ENCODE results near the gene EPDR1.

The EPDR1 gene

GRCh38 chr7:37970211-37970610 lies 49.8 kb downstream of the EPDR1 start:
- no peak for DNase-seq
- H4K91ac ChIP-seq (ENCODE audit: low read depth, low read length): no peak overlapping the region
- H3K14ac ChIP-seq (ENCODE audit: low read length): no peak overlapping the region
- no peak overlapping the region for H2AK5ac ChIP-seq (ENCODE audit: low read length)
- H3K27ac ChIP-seq (ENCODE audit: low read depth, low read length): no peak overlapping the region
- WGBS (ENCODE audit: extremely low coverage, insufficient coverage, insufficient read length): no CpG with 5 or more reads among the region's 3 CpGs
- H3K4me2 ChIP-seq (ENCODE audit: low read length): no peak overlapping the region
- H3K4ac ChIP-seq (ENCODE audit: low read depth, low read length): no peak overlapping the region
- H3K36me3 ChIP-seq (ENCODE audit: control insufficient read depth in 1 of 2, insufficient read depth in 2 of 2, low read length in 2 of 2): no peaks in the 10 kb centered on the region
- no peaks in the 10 kb centered on the region for H3K79me2 ChIP-seq (ENCODE audit: control insufficient read depth, insufficient read depth, low read length, poor library complexity)
- H3K27me3 ChIP-seq (ENCODE audit: insufficient read depth, low read length): no peaks in the 10 kb centered on the region
- no peak overlapping the region for H2BK120ac ChIP-seq (ENCODE audit: insufficient read depth, low read length, poor library complexity)
- H3K79me1 ChIP-seq (ENCODE audit: low read length): no peaks in the 10 kb centered on the region
- H4K8ac ChIP-seq (ENCODE audit: low read depth, low read length): no peak overlapping the region
- no peak overlapping the region for H3K4me3 ChIP-seq (ENCODE audit: low read depth, low read length)
- H3K9me3 ChIP-seq (ENCODE audit: insufficient read depth, low read depth, low read length): no peaks in the 10 kb centered on the region
- no peak overlapping the region for H2BK12ac ChIP-seq (ENCODE audit: low read length)
- H4K12ac ChIP-seq (ENCODE audit: low read depth, low read length): no peak overlapping the region
- H2AFZ ChIP-seq (ENCODE audit: insufficient read depth, low read length, poor library complexity): no peak overlapping the region
- H3K9ac ChIP-seq (ENCODE audit: low read length): no peak overlapping the region
- H2BK5ac ChIP-seq (ENCODE audit: low read depth, low read length, poor library complexity): no peak overlapping the region
- H3K23ac ChIP-seq (ENCODE audit: low read length): no peak overlapping the region
- H3K4me1 ChIP-seq (ENCODE audit: control insufficient read depth in 1 of 2, insufficient read depth in 2 of 2, low read length in 2 of 2): no peaks in the 10 kb centered on the region
- H3K18ac ChIP-seq (ENCODE audit: low read length): no peak overlapping the region

- Histone ChIP-seq H3K79me2 (ENCODE audit: control insufficient read depth, insufficient read depth, low read length, poor library complexity) (no peaks in the 10 kb centered on the region), H4K12ac (ENCODE audit: low read depth, low read length) (no peak overlapping the region), H3K36me3 (ENCODE audit: control insufficient read depth in 1 of 2, insufficient read depth in 2 of 2, low read length in 2 of 2) (no peaks in the 10 kb centered on the region)
Observed at GRCh38 chr7:37971491-37971890, 51.1 kb downstream of the EPDR1 start.

GRCh38 chr7:37973915-37974314 lies 53.5 kb downstream of the EPDR1 start:
- Histone ChIP-seq H2BK120ac (ENCODE audit: insufficient read depth, low read length, poor library complexity) (no peak overlapping the region), H4K12ac (ENCODE audit: low read depth, low read length) (no peak overlapping the region), H3K4me1 (ENCODE audit: control insufficient read depth in 1 of 2, insufficient read depth in 2 of 2, low read length in 2 of 2) (no peaks in the 10 kb centered on the region), H3K36me3 (ENCODE audit: control insufficient read depth in 1 of 2, insufficient read depth in 2 of 2, low read length in 2 of 2) (no peaks in the 10 kb centered on the region), H2BK5ac (ENCODE audit: low read depth, low read length, poor library complexity) (no peak overlapping the region), H2AFZ (ENCODE audit: insufficient read depth, low read length, poor library complexity) (no peak overlapping the region), H3K4me2 (ENCODE audit: low read length) (no peak overlapping the region), H4K91ac (ENCODE audit: low read depth, low read length) (no peak overlapping the region), H3K79me2 (ENCODE audit: control insufficient read depth, insufficient read depth, low read length, poor library complexity) (no peaks in the 10 kb centered on the region), H3K4ac (ENCODE audit: low read depth, low read length) (no peak overlapping the region), H3K23ac (ENCODE audit: low read length) (no peak overlapping the region), H2BK12ac (ENCODE audit: low read length) (no peak overlapping the region), H4K8ac (ENCODE audit: low read depth, low read length) (no peak overlapping the region), H3K9ac (ENCODE audit: low read length) (no peak overlapping the region), H3K18ac (ENCODE audit: low read length) (no peak overlapping the region), H3K27ac (ENCODE audit: low read depth, low read length) (no peak overlapping the region), H3K27me3 (ENCODE audit: insufficient read depth, low read length) (no peaks in the 10 kb centered on the region), H3K79me1 (ENCODE audit: low read length) (no peaks in the 10 kb centered on the region), H2AK5ac (ENCODE audit: low read length) (no peak overlapping the region), H3K14ac (ENCODE audit: low read length) (no peak overlapping the region), H3K9me3 (ENCODE audit: insufficient read depth, low read depth, low read length) (no peaks in the 10 kb centered on the region), H3K4me3 (ENCODE audit: low read depth, low read length) (no peak overlapping the region)
- peak in 1 of 2 donors; percentile 54 for DNase-seq
- no CpG with 5 or more reads among the region's 1 CpG for WGBS (ENCODE audit: extremely low coverage, insufficient coverage, insufficient read length)

More at GRCh38 chr7:37971491-37971890, 51.1 kb downstream of the EPDR1 start:
- Histone ChIP-seq H2AK5ac (ENCODE audit: low read length) (no peak overlapping the region), H3K27me3 (ENCODE audit: insufficient read depth, low read length) (no peaks in the 10 kb centered on the region), H4K8ac (ENCODE audit: low read depth, low read length) (no peak overlapping the region), H3K79me1 (ENCODE audit: low read length) (no peaks in the 10 kb centered on the region), H3K4me1 (ENCODE audit: control insufficient read depth in 1 of 2, insufficient read depth in 2 of 2, low read length in 2 of 2) (no peaks in the 10 kb centered on the region), H3K27ac (ENCODE audit: low read depth, low read length) (no peak overlapping the region), H3K9ac (ENCODE audit: low read length) (no peak overlapping the region), H2BK120ac (ENCODE audit: insufficient read depth, low read length, poor library complexity) (no peak overlapping the region), H2BK12ac (ENCODE audit: low read length) (no peak overlapping the region), H3K4me3 (ENCODE audit: low read depth, low read length) (no peak overlapping the region), H2BK5ac (ENCODE audit: low read depth, low read length, poor library complexity) (no peak overlapping the region), H4K91ac (ENCODE audit: low read depth, low read length) (no peak overlapping the region), H2AFZ (ENCODE audit: insufficient read depth, low read length, poor library complexity) (no peak overlapping the region), H3K23ac (ENCODE audit: low read length) (no peak overlapping the region), H3K9me3 (ENCODE audit: insufficient read depth, low read depth, low read length) (no peaks in the 10 kb centered on the region), H3K14ac (ENCODE audit: low read length) (no peak overlapping the region), H3K4me2 (ENCODE audit: low read length) (no peak overlapping the region), H3K18ac (ENCODE audit: low read length) (no peak overlapping the region), H3K4ac (ENCODE audit: low read depth, low read length) (no peak overlapping the region)
- WGBS (ENCODE audit: extremely low coverage, insufficient coverage, insufficient read length): no CpG with 5 or more reads among the region's 4 CpGs
- no peak for DNase-seq

- Histone ChIP-seq H3K4me2 (ENCODE audit: low read length) (no peak overlapping the region), H2BK12ac (ENCODE audit: low read length) (no peak overlapping the region), H3K27ac (ENCODE audit: low read depth, low read length) (no peak overlapping the region), H3K4me1 (ENCODE audit: control insufficient read depth in 1 of 2, insufficient read depth in 2 of 2, low read length in 2 of 2) (no peaks in the 10 kb centered on the region), H3K79me1 (ENCODE audit: low read length) (no peaks in the 10 kb centered on the region), H4K12ac (ENCODE audit: low read depth, low read length) (no peak overlapping the region), H3K9ac (ENCODE audit: low read length) (no peak overlapping the region), H2BK120ac (ENCODE audit: insufficient read depth, low read length, poor library complexity) (no peak overlapping the region), H2BK5ac (ENCODE audit: low read depth, low read length, poor library complexity) (no peak overlapping the region), H3K18ac (ENCODE audit: low read length) (no peak overlapping the region), H2AK5ac (ENCODE audit: low read length) (no peak overlapping the region), H3K23ac (ENCODE audit: low read length) (no peak overlapping the region), H2AFZ (ENCODE audit: insufficient read depth, low read length, poor library complexity) (no peak overlapping the region), H3K9me3 (ENCODE audit: insufficient read depth, low read depth, low read length) (no peaks in the 10 kb centered on the region), H4K91ac (ENCODE audit: low read depth, low read length) (no peak overlapping the region), H3K79me2 (ENCODE audit: control insufficient read depth, insufficient read depth, low read length, poor library complexity) (no peaks in the 10 kb centered on the region), H4K8ac (ENCODE audit: low read depth, low read length) (no peak overlapping the region), H3K27me3 (ENCODE audit: insufficient read depth, low read length) (no peaks in the 10 kb centered on the region), H3K36me3 (ENCODE audit: control insufficient read depth in 1 of 2, insufficient read depth in 2 of 2, low read length in 2 of 2) (no peaks in the 10 kb centered on the region), H3K4ac (ENCODE audit: low read depth, low read length) (no peak overlapping the region), H3K4me3 (ENCODE audit: low read depth, low read length) (no peak overlapping the region), H3K14ac (ENCODE audit: low read length) (no peak overlapping the region)
- whole genome bisulfite sequencing (ENCODE audit: extremely low coverage, insufficient coverage, insufficient read length): no CpG with 5 or more reads among the region's 4 CpGs
- no peak for DNase-seq
Observed at GRCh38 chr7:37974711-37975110, 54.3 kb downstream of the EPDR1 start.
